Liver (tissue), 9 donors: ENCODE results near the gene DMD. TPM values are rescaled to one million over a fixed set of nuclear protein-coding genes. Genes with fewer than 3 reads are reported as not detected.

Source experiments
- DNase-seq: peaks from one replicate; pipeline ENCODE4 v3.0.0-alpha.2; 2017; ENCODE audit warnings: low spot score
- H3K27ac ChIP-seq, 2 donors: one replicate each; pipeline ENCODE4 v1.7.0; 2013; ENCODE audit warnings: inconsistent platforms in 2 of 2, low read length in 2 of 2, control low read depth in 1 of 2, low read depth in 1 of 2, mild to moderate bottlenecking in 1 of 2
- H3K27me3 ChIP-seq, 4 donors: one replicate each; pipeline versions ENCODE4 v1.6.1 to v1.7.0; 2013; ENCODE audit warnings: low read length in 3 of 4, inconsistent platforms in 1 of 4, mild to moderate bottlenecking in 1 of 4, moderate library complexity in 1 of 4; ENCODE audit not compliant: control insufficient read depth in 4 of 4, insufficient read depth in 4 of 4
- H3K36me3 ChIP-seq, 4 donors: one replicate each; pipeline versions ENCODE4 v1.6.1 to v1.7.0; 2013; ENCODE audit warnings: low read length in 3 of 4, mild to moderate bottlenecking in 3 of 4, low read depth in 1 of 4, moderate library complexity in 1 of 4; ENCODE audit not compliant: control insufficient read depth in 4 of 4, insufficient read depth in 3 of 4
- H3K4me1 ChIP-seq, 4 donors: one replicate each; pipeline versions ENCODE4 v1.6.1 to v1.7.0; 2013; ENCODE audit warnings: low read length in 3 of 4, mild to moderate bottlenecking in 3 of 4, moderate library complexity in 1 of 4; ENCODE audit not compliant: control insufficient read depth in 4 of 4, insufficient read depth in 4 of 4
- H3K4me3 ChIP-seq, 3 donors: one replicate each; pipeline versions ENCODE4 v1.6.1 to v1.7.0; 2013; ENCODE audit warnings: low read length in 3 of 3, control low read depth in 1 of 3, low read depth in 1 of 3, mild to moderate bottlenecking in 1 of 3
- H3K9ac ChIP-seq, 2 donors: one replicate each; pipeline ENCODE4 v1.7.0; 2013; ENCODE audit warnings: low read length in 2 of 2, mild to moderate bottlenecking in 2 of 2, moderate library complexity in 2 of 2, control low read depth in 1 of 2, low read depth in 1 of 2
- H3K9me3 ChIP-seq, 4 donors: one replicate each; pipeline versions ENCODE4 v1.6.1 to v1.7.0; 2013; ENCODE audit warnings: low read length in 3 of 4; ENCODE audit not compliant: control insufficient read depth in 4 of 4
- EGR1 ChIP-seq, 2 donors: IDR thresholded peaks; 2 replicates each; pipeline ENCODE4 v1.6.1; 2016 to 2018; ENCODE audit warnings: antibody characterized with exemption in 2 of 2, low read depth in 2 of 2
- FOXA2 ChIP-seq: IDR thresholded peaks from 2 replicates; pipeline ENCODE4 v1.6.1; 2016; ENCODE audit warnings: antibody characterized with exemption
- GABPA ChIP-seq, 2 donors: IDR thresholded peaks in 1 of 2; conservative IDR thresholded peaks in 1 of 2; 2 replicates each; pipeline ENCODE4 v1.6.1; 2016; ENCODE audit warnings: antibody characterized with exemption in 2 of 2, mild to moderate bottlenecking in 1 of 2, moderate library complexity in 1 of 2
- HNF4A ChIP-seq, 2 donors: conservative IDR thresholded peaks; 2 replicates each; pipeline ENCODE4 v1.6.1; 2016; ENCODE audit warnings: antibody characterized with exemption in 2 of 2, mild to moderate bottlenecking in 2 of 2
- HNF4G ChIP-seq: IDR thresholded peaks from 2 replicates; pipeline ENCODE4 v1.6.1; 2016; ENCODE audit warnings: antibody characterized with exemption
- JUND ChIP-seq, 2 donors: IDR thresholded peaks; 2 replicates each; pipeline ENCODE4 v1.6.1; 2016; ENCODE audit warnings: antibody characterized with exemption in 2 of 2
- NR2F2 ChIP-seq: IDR thresholded peaks from 2 replicates; pipeline ENCODE4 v1.6.1; 2016; ENCODE audit warnings: antibody characterized with exemption
- RAD21 ChIP-seq, 2 donors: IDR thresholded peaks; 2 replicates each; pipeline ENCODE4 v1.6.1; 2016; ENCODE audit warnings: antibody characterized with exemption in 2 of 2, mild to moderate bottlenecking in 2 of 2
- RXRA ChIP-seq, 2 donors: IDR thresholded peaks; 2 replicates each; pipeline ENCODE4 v1.6.1; 2017 to 2018; ENCODE audit warnings: antibody characterized with exemption in 2 of 2, mild to moderate bottlenecking in 1 of 2
- SP1 ChIP-seq: IDR thresholded peaks from 2 replicates; pipeline ENCODE4 v1.6.1; 2018; ENCODE audit warnings: antibody characterized with exemption, mild to moderate bottlenecking
- TAF1 ChIP-seq: conservative IDR thresholded peaks from 2 replicates; pipeline ENCODE4 v1.6.1; 2016; ENCODE audit warnings: antibody characterized with exemption, mild to moderate bottlenecking
- YY1 ChIP-seq: IDR thresholded peaks from 2 replicates; pipeline ENCODE4 v1.6.1; 2016; ENCODE audit warnings: antibody characterized with exemption, mild to moderate bottlenecking
- WGBS: extraction: QIAGEN DNeasy Blood & Tissue Kit; methylation state at CpG from one replicate; pipeline ENCODE4 v1.1.7; 2013; 5-methylcytosine and 5-hydroxymethylcytosine counted together
- polyA plus RNA-seq, 2 donors: library from polyadenylated mRNA; stranded (reverse) in 1 of 2; unstranded in 1 of 2; fragments of 200-250 nt in 1 of 2; fragments of >200 nt in 1 of 2; fragmentation: Nextera tagmentation in 1 of 2; extraction: Ambion mirVana in 1 of 2; gene quantifications; one replicate each; pipeline versions ENCODE4 v1.2.1 to v1.2.3, GENCODE V29; 2013 to 2015
- total RNA-seq, 2 donors: library from RNA; depleted of rRNA; stranded (reverse); fragments of >200 nt; gene quantifications; one replicate each; pipeline ENCODE4 v1.2.3, GENCODE V29; 2014
- TF ChIP-seq, protein P1 (sequence below): fragments of 150-350 bp; IDR thresholded peaks from 2 replicates; pipeline ENCODE4 v1.5.1; 2017; ENCODE audit warnings: improper control_type of control experiment, low read depth, low read length; ENCODE audit not compliant: missing input control
- TF ChIP-seq, protein P2 (sequence below): IDR thresholded peaks from 2 replicates; pipeline ENCODE4 v1.6.1; 2016; ENCODE audit warnings: antibody characterized with exemption
- TF ChIP-seq, protein P3 (sequence below): IDR thresholded peaks from 2 replicates; pipeline ENCODE4 v1.6.1; 2016; ENCODE audit warnings: antibody characterized with exemption
- TF ChIP-seq, protein P4 (sequence below): IDR thresholded peaks from 2 replicates; pipeline ENCODE4 v1.6.1; 2016; ENCODE audit warnings: antibody characterized with exemption
- donor health status: healthy.
- donor health status: healthy.
- donor health status: healthy.
- donor health status: healthy.
- donor health status: healthy.

DMD gene
- total and polyA plus RNA-seq, 4 donors: 14.6 to 61.9 (median 23.9) TPM

DNA sequence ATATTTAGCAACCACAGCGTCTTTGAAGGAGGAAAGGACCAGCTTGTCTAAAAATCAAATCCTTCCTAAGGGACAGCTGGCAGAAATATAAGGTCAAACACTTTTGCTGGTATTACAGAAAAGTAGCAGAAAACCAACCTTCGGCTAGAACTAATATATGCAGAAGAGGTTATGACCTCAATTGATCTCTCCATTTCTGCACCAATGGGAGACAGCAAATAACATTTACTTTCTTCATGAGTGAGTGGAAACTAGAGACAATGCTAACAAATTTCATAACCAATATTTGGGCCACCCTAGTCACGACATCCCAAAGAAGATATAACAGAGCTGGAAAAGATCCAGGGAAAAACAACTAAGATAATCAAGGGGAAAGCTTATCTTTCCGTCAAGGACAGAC is 1892.5 kb downstream of the DMD start:
- no peak for DNase-seq
- 37% methylated on average over 4 of the region's 4 CpGs for WGBS
- peaks cover 0 to 21% (median 12%) of the 10 kb centered on the region in 4 donors for H3K4me1 ChIP-seq
- TF ChIP-seq RXRA (IDR thresholded peaks at IDR 0.05): no peak
- no peak for TF ChIP-seq JUND (IDR thresholded peaks at IDR 0.05)
- TF ChIP-seq RAD21 (IDR thresholded peaks at IDR 0.05): no peak
- TF ChIP-seq NR2F2: peak; percentile 19
- no peaks in the 10 kb centered on the region for H3K27me3 ChIP-seq
- H3K9me3 ChIP-seq: no peaks in the 10 kb centered on the region
- no peak overlapping the region for H3K4me3 ChIP-seq
- H3K36me3 ChIP-seq: no peaks in the 10 kb centered on the region
- H3K9ac ChIP-seq: no peak overlapping the region
- H3K27ac ChIP-seq: no peak overlapping the region

DNA sequence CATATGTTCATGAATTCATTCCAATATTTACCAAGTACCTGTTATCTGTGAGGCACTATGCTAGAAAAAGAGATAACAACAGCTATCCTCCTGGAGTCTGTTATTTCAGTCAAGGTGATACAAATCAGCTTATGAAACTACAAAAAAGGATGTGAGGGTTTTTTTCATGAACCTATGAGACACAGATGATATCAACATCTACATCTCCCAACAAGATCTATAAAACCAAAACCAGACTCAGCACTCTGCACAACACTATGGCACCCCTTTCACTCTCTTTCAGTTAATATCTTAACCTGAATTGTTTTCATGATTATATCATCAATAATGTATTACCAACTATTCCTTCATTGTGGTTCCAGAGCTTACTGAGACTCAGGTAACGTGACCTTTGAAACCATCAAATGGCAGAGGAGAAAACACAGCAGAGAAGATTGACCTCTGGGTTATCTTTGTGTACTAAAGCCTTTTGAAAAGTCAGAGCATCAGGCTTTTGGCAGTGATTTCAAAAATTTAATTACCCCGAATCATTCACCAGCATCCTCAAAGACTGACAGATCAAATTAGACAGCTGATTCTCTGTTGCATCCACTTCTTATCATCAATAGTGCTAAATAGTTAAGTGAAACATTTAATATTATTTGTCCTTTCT is 1894.9 kb downstream of the DMD start:
- 25% methylated on average over 2 of the region's 2 CpGs for WGBS
- TF ChIP-seq, protein P1, sequence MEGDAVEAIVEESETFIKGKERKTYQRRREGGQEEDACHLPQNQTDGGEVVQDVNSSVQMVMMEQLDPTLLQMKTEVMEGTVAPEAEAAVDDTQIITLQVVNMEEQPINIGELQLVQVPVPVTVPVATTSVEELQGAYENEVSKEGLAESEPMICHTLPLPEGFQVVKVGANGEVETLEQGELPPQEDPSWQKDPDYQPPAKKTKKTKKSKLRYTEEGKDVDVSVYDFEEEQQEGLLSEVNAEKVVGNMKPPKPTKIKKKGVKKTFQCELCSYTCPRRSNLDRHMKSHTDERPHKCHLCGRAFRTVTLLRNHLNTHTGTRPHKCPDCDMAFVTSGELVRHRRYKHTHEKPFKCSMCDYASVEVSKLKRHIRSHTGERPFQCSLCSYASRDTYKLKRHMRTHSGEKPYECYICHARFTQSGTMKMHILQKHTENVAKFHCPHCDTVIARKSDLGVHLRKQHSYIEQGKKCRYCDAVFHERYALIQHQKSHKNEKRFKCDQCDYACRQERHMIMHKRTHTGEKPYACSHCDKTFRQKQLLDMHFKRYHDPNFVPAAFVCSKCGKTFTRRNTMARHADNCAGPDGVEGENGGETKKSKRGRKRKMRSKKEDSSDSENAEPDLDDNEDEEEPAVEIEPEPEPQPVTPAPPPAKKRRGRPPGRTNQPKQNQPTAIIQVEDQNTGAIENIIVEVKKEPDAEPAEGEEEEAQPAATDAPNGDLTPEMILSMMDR: no peak
- TF ChIP-seq YY1 (no peak), RAD21 (IDR thresholded peaks at IDR 0.05) (peak in 1 of 2 donors; percentile 17), SP1 (no peak), RXRA (IDR thresholded peaks at IDR 0.05) (peak; percentile 20 to 32), EGR1 (IDR thresholded peaks at IDR 0.05; ENCODE audit: low read depth in 2 of 2) (no peak), FOXA2 (no peak), HNF4A (conservative IDR thresholded peaks at IDR 0.05) (peak; percentile 44 to 62), HNF4G (no peak), JUND (IDR thresholded peaks at IDR 0.05) (no peak)
- TF ChIP-seq, protein P2, sequence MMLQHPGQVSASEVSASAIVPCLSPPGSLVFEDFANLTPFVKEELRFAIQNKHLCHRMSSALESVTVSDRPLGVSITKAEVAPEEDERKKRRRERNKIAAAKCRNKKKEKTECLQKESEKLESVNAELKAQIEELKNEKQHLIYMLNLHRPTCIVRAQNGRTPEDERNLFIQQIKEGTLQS: no peak
- TF ChIP-seq, protein P3, sequence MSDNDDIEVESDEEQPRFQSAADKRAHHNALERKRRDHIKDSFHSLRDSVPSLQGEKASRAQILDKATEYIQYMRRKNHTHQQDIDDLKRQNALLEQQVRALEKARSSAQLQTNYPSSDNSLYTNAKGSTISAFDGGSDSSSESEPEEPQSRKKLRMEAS: no peak
- TF ChIP-seq, protein P4, sequence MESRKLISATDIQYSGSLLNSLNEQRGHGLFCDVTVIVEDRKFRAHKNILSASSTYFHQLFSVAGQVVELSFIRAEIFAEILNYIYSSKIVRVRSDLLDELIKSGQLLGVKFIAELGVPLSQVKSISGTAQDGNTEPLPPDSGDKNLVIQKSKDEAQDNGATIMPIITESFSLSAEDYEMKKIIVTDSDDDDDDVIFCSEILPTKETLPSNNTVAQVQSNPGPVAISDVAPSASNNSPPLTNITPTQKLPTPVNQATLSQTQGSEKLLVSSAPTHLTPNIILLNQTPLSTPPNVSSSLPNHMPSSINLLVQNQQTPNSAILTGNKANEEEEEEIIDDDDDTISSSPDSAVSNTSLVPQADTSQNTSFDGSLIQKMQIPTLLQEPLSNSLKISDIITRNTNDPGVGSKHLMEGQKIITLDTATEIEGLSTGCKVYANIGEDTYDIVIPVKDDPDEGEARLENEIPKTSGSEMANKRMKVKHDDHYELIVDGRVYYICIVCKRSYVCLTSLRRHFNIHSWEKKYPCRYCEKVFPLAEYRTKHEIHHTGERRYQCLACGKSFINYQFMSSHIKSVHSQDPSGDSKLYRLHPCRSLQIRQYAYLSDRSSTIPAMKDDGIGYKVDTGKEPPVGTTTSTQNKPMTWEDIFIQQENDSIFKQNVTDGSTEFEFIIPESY: no peak
- Histone ChIP-seq H3K27ac (no peak overlapping the region), H3K36me3 (no peaks in the 10 kb centered on the region), H3K9ac (no peak overlapping the region), H3K27me3 (no peaks in the 10 kb centered on the region), H3K4me3 (no peak overlapping the region), H3K4me1 (peaks cover 0 to 21% (median 12%) of the 10 kb centered on the region in 4 donors), H3K9me3 (no peaks in the 10 kb centered on the region)
- DNase-seq: no peak

DNA sequence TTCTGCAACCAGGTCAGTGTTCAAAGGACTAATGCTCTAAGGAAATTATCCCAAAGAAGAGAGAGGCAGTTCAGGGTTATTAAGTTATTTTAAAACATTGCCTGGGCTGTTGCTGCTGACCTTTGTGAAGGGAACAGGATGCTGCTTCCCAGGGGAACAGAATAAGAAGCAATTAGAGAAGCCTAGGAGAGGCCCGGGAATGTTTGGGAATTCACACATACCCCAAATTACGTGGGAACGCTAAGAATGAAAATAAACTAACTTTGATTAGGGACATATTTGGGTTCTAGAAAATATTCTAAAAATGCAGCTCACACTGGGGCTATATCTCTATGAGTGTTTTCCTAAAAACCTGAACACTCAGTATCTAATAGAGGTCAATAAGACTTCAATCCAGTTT is 1896.4 kb downstream of the DMD start:
- Histone ChIP-seq H3K9me3 (no peaks in the 10 kb centered on the region), H3K36me3 (no peaks in the 10 kb centered on the region), H3K4me3 (no peak overlapping the region), H3K27ac (no peak overlapping the region), H3K27me3 (no peaks in the 10 kb centered on the region), H3K4me1 (peaks cover 0 to 21% (median 12%) of the 10 kb centered on the region in 4 donors), H3K9ac (no peak overlapping the region)
- WGBS: 54% methylated on average over 3 of the region's 3 CpGs
- DNase-seq: no peak
- no peak for TF ChIP-seq FOXA2
- no peak for TF ChIP-seq HNF4G
- TF ChIP-seq, protein P4: no peak
- TF ChIP-seq TAF1: no peak
- TF ChIP-seq, protein P3: no peak
- TF ChIP-seq, protein P1: no peak
- no peak for TF ChIP-seq GABPA (IDR thresholded peaks at IDR 0.05 in 1 of 2, conservative IDR thresholded peaks at IDR 0.05 in 1 of 2)
- TF ChIP-seq SP1: no peak
- no peak for TF ChIP-seq EGR1 (IDR thresholded peaks at IDR 0.05; ENCODE audit: low read depth in 2 of 2)
- TF ChIP-seq, protein P2: no peak
- no peak for TF ChIP-seq YY1
